Thyroid gland (tissue), 4 donors: ENCODE measurements around the gene NT5C1A. TPM values are rescaled to one million over a fixed set of nuclear protein-coding genes. Genes with fewer than 3 reads are reported as not detected.

Source experiments
- DNase-seq, 2 donors: peaks; one replicate each; pipeline ENCODE4 v3.0.0-alpha.2; 2019
- H3K27ac ChIP-seq, 3 donors: fragments of 200-600 bp; sonication (generic); 1 replicate in 2 of 3; 2 replicates in 1 of 3; pipeline ENCODE4 v1.5.1; 2016 to 2019; ENCODE audit warnings: mild to moderate bottlenecking in 1 of 3, moderate library complexity in 1 of 3
- H3K27me3 ChIP-seq: fragments of 200-600 bp; sonication (generic); one replicate; pipeline ENCODE4 v1.5.1; 2019
- H3K36me3 ChIP-seq, 2 donors: fragments of 200-600 bp; sonication (generic); one replicate each; pipeline ENCODE4 v1.5.1; 2016 to 2019
- H3K4me1 ChIP-seq, 2 donors: fragments of 200-600 bp; sonication (generic); one replicate each; pipeline ENCODE4 v1.5.1; 2017 to 2019
- H3K4me3 ChIP-seq, 3 donors: fragments of 200-600 bp; sonication (generic); replicated peaks in 1 of 3; 1 replicate in 2 of 3; 2 replicates in 1 of 3; pipeline ENCODE4 v1.5.1; 2016; ENCODE audit warnings: mild to moderate bottlenecking in 1 of 3
- H3K9me3 ChIP-seq: fragments of 200-600 bp; sonication (generic); one replicate; pipeline ENCODE4 v1.5.1; 2017
- POLR2A ChIP-seq, 2 donors: fragments of 450-650 bp; IDR thresholded peaks; one replicate each; pipeline ENCODE4 v1.6.1; 2017; ENCODE audit warnings: antibody characterized with exemption in 2 of 2, mild to moderate bottlenecking in 2 of 2, moderate library complexity in 1 of 2
- WGBS, 2 donors: methylation state at CpG; one replicate each; pipeline ENCODE4 v1.1.5; 2017; 5-methylcytosine and 5-hydroxymethylcytosine counted together
- intact Hi-C: fragments of 100-400 bp; cut with DNase I; formaldehyde crosslinking; loops from one replicate; pipeline ENCODE4 v1.15.1; 2023
- total RNA-seq, 4 donors: library from RNA; depleted of rRNA; stranded (reverse); fragments of >200 nt; gene quantifications; one replicate each; pipeline ENCODE4 v1.2.3, GENCODE V29; 2016
- TF ChIP-seq, protein P1 (sequence below), 6 experiments: fragments of 200-600 bp in 3 of 6; fragments of 450-650 bp in 3 of 6; sonication (generic) in 3 of 6; IDR thresholded peaks; one replicate each; pipeline ENCODE4 v1.5.1; 2016 to 2019; ENCODE audit warnings: antibody characterized with exemption in 6 of 6, mild to moderate bottlenecking in 2 of 6, inconsistent platforms in 1 of 6, moderate library complexity in 1 of 6

NT5C1A gene
- total RNA-seq, 4 donors from 2014 or later = 0.33 to 0.73 TPM; not detected in 2

DNA sequence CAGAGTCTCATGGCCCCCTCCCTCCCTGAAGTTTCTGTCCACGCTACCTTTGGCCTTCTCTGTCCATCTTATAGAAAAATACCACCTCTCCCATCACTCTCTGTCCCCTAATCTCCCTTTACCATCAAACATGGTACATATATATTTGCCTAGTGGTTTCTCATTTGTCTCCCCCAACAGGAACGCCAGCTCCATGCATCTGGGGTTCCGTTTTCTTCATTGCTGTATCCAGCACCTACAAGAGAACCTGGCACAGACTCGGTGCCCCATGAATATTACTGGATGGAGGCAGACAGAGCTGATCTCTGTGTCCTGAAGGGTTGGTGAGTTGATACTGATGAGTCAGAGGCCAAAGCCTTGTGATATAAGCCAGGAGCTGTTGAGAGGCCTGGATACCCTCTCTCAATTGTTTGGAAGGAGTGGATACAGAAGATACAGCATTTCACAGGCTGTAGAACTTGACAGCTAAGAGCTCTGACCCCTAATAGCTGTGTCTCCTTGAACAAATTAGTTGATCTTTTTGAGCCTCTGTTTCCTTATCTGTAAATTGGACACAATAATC lies 54.3 kb downstream of the NT5C1A start:
- TF ChIP-seq POLR2A (IDR thresholded peaks at IDR 0.05) = no peak
- TF ChIP-seq, protein P1, sequence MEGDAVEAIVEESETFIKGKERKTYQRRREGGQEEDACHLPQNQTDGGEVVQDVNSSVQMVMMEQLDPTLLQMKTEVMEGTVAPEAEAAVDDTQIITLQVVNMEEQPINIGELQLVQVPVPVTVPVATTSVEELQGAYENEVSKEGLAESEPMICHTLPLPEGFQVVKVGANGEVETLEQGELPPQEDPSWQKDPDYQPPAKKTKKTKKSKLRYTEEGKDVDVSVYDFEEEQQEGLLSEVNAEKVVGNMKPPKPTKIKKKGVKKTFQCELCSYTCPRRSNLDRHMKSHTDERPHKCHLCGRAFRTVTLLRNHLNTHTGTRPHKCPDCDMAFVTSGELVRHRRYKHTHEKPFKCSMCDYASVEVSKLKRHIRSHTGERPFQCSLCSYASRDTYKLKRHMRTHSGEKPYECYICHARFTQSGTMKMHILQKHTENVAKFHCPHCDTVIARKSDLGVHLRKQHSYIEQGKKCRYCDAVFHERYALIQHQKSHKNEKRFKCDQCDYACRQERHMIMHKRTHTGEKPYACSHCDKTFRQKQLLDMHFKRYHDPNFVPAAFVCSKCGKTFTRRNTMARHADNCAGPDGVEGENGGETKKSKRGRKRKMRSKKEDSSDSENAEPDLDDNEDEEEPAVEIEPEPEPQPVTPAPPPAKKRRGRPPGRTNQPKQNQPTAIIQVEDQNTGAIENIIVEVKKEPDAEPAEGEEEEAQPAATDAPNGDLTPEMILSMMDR (IDR thresholded peaks at IDR 0.05) = no peak
- intact Hi-C loops = no loop called here
- Histone ChIP-seq H3K27ac (no peak overlapping the region), H3K4me3 (no peak overlapping the region), H3K9me3 (no peaks in the 10 kb centered on the region), H3K27me3 (no peaks in the 10 kb centered on the region), H3K36me3 (no peaks in the 10 kb centered on the region), H3K4me1 (no peaks in the 10 kb centered on the region)
- no peak for DNase-seq
- WGBS, 2 donors = 83 to 86% methylated on average over 4 of the region's 4 CpGs

DNA sequence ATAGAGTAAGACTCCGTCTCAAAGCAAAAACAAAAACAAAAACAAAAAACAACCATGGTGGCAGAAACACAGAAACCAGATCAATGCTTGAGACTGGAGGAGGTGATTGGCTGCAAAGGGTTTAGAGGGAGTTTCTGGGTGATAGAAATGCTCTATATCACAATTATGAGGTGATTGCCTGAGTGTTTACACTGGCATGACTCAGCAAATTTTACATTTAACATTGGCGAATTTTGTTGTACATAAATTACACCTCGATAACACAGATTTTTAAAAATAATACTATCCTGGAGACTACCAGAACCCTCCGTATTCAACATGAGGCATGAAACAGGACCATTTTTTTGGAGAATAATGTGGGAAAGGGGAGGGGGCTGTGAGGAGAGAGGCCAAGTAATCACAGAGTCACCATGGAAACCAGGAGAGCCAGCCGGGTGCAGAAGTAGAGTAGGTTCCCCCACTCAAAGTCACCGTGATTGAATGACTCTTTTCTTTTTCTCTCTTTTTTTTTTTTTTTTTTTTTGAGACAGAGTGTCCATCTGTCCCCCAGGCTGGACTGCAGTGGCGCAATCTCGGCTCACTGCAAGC lies 56.7 kb downstream of the NT5C1A start:
- H3K27ac ChIP-seq = no peak overlapping the region
- no peak overlapping the region for H3K4me3 ChIP-seq
- no peaks in the 10 kb centered on the region for H3K36me3 ChIP-seq
- TF ChIP-seq, protein P1 (IDR thresholded peaks at IDR 0.05) = no peak
- no peak for TF ChIP-seq POLR2A (IDR thresholded peaks at IDR 0.05)
- DNase-seq = no peak
- H3K4me1 ChIP-seq = peaks cover 0 to under 1% of the 10 kb centered on the region in 2 donors
- no peaks in the 10 kb centered on the region for H3K9me3 ChIP-seq
- H3K27me3 ChIP-seq = no peaks in the 10 kb centered on the region
- intact Hi-C loops = no loop called here
- WGBS, 2 donors = 68% methylated on average over 8 of the region's 8 CpGs

DNA sequence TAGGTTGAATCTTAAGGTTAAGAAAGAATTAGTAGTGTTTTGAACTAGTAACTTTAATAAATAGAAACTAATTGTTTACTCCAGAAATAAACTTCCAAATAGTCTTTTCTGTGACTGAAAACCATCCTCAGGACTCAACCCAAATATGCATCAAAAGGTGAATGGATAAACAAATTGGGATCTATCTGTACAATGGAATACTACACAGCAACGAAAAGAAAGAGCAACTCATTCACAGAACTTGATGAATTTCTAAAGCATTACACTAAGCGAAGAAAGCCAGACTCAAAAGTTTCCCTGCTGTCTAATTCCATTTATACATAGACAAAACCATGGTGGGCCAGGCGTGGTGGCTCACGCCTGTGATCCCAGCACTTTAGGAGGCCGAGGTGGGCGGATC lies 57.4 kb downstream of the NT5C1A start:
- H3K36me3 ChIP-seq = no peaks in the 10 kb centered on the region
- no peak for DNase-seq
- H3K4me3 ChIP-seq = no peak overlapping the region
- intact Hi-C loops = no loop called here
- no peak for TF ChIP-seq POLR2A (IDR thresholded peaks at IDR 0.05)
- TF ChIP-seq, protein P1 (IDR thresholded peaks at IDR 0.05) = no peak
- peaks cover 0 to 7% of the 10 kb centered on the region in 2 donors for H3K4me1 ChIP-seq
- H3K9me3 ChIP-seq = no peaks in the 10 kb centered on the region
- WGBS, 2 donors = 93 to 97% methylated on average over 6 of the region's 6 CpGs
- no peak overlapping the region for H3K27ac ChIP-seq
- no peaks in the 10 kb centered on the region for H3K27me3 ChIP-seq

DNA sequence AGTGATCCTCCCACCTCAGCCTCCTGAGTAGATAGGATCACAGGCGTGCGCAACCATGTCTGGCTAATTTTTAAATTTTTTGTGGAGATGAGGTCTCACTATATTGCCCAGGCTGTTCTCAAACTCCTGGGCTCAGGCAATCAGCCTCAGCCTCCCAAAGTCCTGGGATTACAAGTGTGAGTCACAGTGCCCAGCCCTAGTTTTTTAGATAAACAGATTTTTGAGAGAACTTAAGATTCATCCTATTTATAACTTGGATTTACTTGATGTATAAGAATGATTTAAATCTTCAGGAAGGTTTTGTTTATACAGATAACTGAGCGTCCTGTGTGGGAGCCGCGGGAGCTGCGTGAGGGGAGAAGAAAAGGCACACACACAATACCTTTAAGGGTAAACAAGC lies 58.7 kb downstream of the NT5C1A start:
- H3K27me3 ChIP-seq = no peaks in the 10 kb centered on the region
- DNase-seq = no peak
- intact Hi-C loops = no loop called here
- H3K36me3 ChIP-seq = no peaks in the 10 kb centered on the region
- no peak overlapping the region for H3K27ac ChIP-seq
- 94 to 95% methylated on average over 6 of the region's 6 CpGs for WGBS, 2 donors
- no peaks in the 10 kb centered on the region for H3K9me3 ChIP-seq
- H3K4me1 ChIP-seq = peaks cover 0 to 7% of the 10 kb centered on the region in 2 donors
- TF ChIP-seq, protein P1 (IDR thresholded peaks at IDR 0.05) = no peak
- TF ChIP-seq POLR2A (IDR thresholded peaks at IDR 0.05) = no peak
- H3K4me3 ChIP-seq = no peak overlapping the region

DNA sequence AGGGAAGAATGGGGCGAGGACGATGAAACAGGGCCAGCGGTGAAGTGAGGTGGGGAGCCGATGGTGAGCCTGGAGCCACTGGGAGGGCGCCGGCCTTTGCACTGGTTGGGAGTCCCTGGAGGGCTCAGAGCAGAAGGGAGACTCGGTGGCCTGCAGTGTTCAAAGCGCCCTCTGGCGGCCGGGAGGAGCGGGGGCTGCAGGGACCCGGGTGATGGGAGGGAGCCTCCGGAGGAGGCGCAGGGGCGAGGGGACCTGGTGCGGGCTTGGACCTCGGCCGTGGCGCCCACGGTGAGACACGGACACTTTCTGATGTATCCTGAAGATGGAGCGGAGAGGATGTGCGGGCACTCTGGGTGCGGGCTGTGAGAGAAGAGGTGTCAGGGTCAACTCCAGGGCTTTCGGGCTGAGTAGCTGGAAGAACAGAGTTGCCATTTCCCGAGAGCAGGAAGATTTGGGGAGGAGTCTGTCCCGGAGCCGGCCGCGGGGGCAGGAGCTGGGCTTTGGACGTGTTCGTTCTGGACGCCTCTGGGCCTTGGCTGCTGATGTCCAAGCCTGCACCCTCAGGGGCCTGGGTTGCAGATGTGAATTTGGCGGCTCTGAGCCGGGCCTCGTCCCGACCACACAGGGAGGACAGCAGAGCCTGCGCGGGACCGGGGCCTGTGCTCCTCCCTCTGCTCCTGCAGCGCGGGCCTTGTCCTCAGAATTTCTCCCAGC lies 62.1 kb downstream of the NT5C1A start:
- H3K4me3 ChIP-seq = no peak overlapping the region
- peak; percentile 30 to 66 for DNase-seq
- H3K4me1 ChIP-seq = peaks cover 0 to 7% of the 10 kb centered on the region in 2 donors
- H3K27me3 ChIP-seq = no peaks in the 10 kb centered on the region
- intact Hi-C loops = loop anchor here (2.0 to 5.0 kb wide), 2 partner anchors 43 to 108 kb away; no protein-coding TSS in a partner anchor
- no peaks in the 10 kb centered on the region for H3K36me3 ChIP-seq
- H3K9me3 ChIP-seq = no peaks in the 10 kb centered on the region
- TF ChIP-seq, protein P1 (IDR thresholded peaks at IDR 0.05) = peak in 3 of 6 experiments; percentile 55 to 76 (median 62)
- TF ChIP-seq POLR2A (IDR thresholded peaks at IDR 0.05) = no peak
- WGBS, 2 donors = 21 to 22% methylated on average over 29 to 34 of the region's 42 CpGs
- no peak overlapping the region for H3K27ac ChIP-seq
